IMR-90 (cell line): ENCODE results near the gene DNAJC6. TPM values are rescaled to one million over a fixed set of nuclear protein-coding genes. Genes with fewer than 3 reads are reported as not detected.

Source experiments
- ATAC-seq: fragments of 200-7000 bp; cut with Tn5 transposase; 2 replicates; pipeline ENCODE4 v1.9.1; 2020; ENCODE audit warnings: low read depth, mild to moderate bottlenecking, moderate library complexity
- BruUV-seq: library from RNA; stranded (reverse); fragments of 400-500 nt; replicated peaks from 2 replicates; lab custom pipeline; 2021; lab: Mats Ljungman, UMichigan
- CTCF ChIA-PET: fragments of 300-600 bp; formaldehyde crosslinking; extraction: SDS; loops from one replicate; lab custom pipeline; 2021; ENCODE audit warnings: antibody characterized with exemption; lab: Yijun Ruan, JAX
- POLR2A ChIA-PET: fragments of 300-600 bp; sonication (Branson Sonifier 250); formaldehyde crosslinking; loops from one replicate; lab custom pipeline; 2022; ENCODE audit warnings: antibody characterized with exemption; ENCODE audit not compliant: unreplicated experiment; lab: Charles Lee
- DNase-seq: peaks from one replicate; pipeline ENCODE4 v3.0.0; 2013
- H2AFZ ChIP-seq: replicated peaks from 2 replicates; pipeline ENCODE3; 2013; ENCODE audit warnings: low read length, mild to moderate bottlenecking; ENCODE audit not compliant: poor library complexity
- H2AK5ac ChIP-seq: 2 replicates; pipeline ENCODE4 v1.6.1; 2013; ENCODE audit warnings: low read depth, low read length, inconsistent platforms
- H2AK9ac ChIP-seq: replicated peaks from 2 replicates; pipeline ENCODE3; 2013; ENCODE audit warnings: mild to moderate bottlenecking, low read depth, low read length, moderate library complexity; ENCODE audit not compliant: poor library complexity
- H2BK120ac ChIP-seq: 2 replicates; pipeline ENCODE4 v1.6.1; 2013; ENCODE audit warnings: low read depth, low read length, inconsistent platforms
- H2BK15ac ChIP-seq: 3 replicates; pipeline ENCODE4 v1.6.1; 2013; ENCODE audit warnings: low read depth, low read length, inconsistent platforms
- H2BK20ac ChIP-seq: 2 replicates; pipeline ENCODE4 v1.6.1; 2013; ENCODE audit warnings: low read depth, mild to moderate bottlenecking, inconsistent platforms, low read length, moderate library complexity
- H2BK5ac ChIP-seq: 2 replicates; pipeline ENCODE4 v1.6.1; 2013; ENCODE audit warnings: mild to moderate bottlenecking, low read depth, low read length, inconsistent platforms; ENCODE audit not compliant: poor library complexity, severe bottlenecking
- H3K14ac ChIP-seq: replicated peaks from 2 replicates; pipeline ENCODE4 v1.6.1; 2013; ENCODE audit warnings: low read depth, low read length, inconsistent platforms
- H3K18ac ChIP-seq: 2 replicates; pipeline ENCODE4 v1.6.1; 2013; ENCODE audit warnings: low read depth, low read length, control low read depth
- H3K23ac ChIP-seq: 2 replicates; pipeline ENCODE4 v1.6.1; 2013; ENCODE audit warnings: low read depth, low read length, inconsistent platforms
- H3K27ac ChIP-seq: 2 replicates; pipeline ENCODE4 v1.5.1; 2013; ENCODE audit warnings: mild to moderate bottlenecking, control low read depth, low read length; ENCODE audit not compliant: insufficient read depth
- H3K27me3 ChIP-seq: 2 replicates; pipeline ENCODE4 v1.6.1; 2013; ENCODE audit warnings: low read length; ENCODE audit not compliant: control insufficient read depth, insufficient read depth
- H3K36me3 ChIP-seq: 2 replicates; pipeline ENCODE4 v1.6.1; 2013; ENCODE audit warnings: low read length, mixed read lengths; ENCODE audit not compliant: control insufficient read depth, insufficient read depth
- H3K4ac ChIP-seq: 2 replicates; pipeline ENCODE4 v1.6.1; 2013; ENCODE audit warnings: low read depth, low read length, inconsistent platforms
- H3K4me1 ChIP-seq: 2 replicates; pipeline ENCODE4 v1.6.1; 2013; ENCODE audit warnings: low read length, mixed read lengths; ENCODE audit not compliant: control insufficient read depth, insufficient read depth
- H3K4me2 ChIP-seq: 2 replicates; pipeline ENCODE4 v1.6.1; 2013; ENCODE audit warnings: low read depth, mild to moderate bottlenecking, control low read depth, low read length, moderate library complexity
- H3K4me3 ChIP-seq: 2 replicates; pipeline ENCODE4 v1.5.1; 2013; ENCODE audit warnings: low read depth, mild to moderate bottlenecking, control low read depth, low read length, moderate library complexity; ENCODE audit not compliant: insufficient read depth
- H3K56ac ChIP-seq: 2 replicates; pipeline ENCODE4 v1.6.1; 2013; ENCODE audit warnings: low read length, inconsistent platforms; ENCODE audit not compliant: insufficient read depth; ENCODE audit errors: extremely low read depth
- H3K79me1 ChIP-seq, 2 experiments: 2 replicates each; pipeline ENCODE4 v1.6.1; 2013; ENCODE audit warnings: low read length in 2 of 2, inconsistent platforms in 1 of 2, low read depth in 1 of 2
- H3K9ac ChIP-seq: 2 replicates; pipeline ENCODE4 v1.6.1; 2013; ENCODE audit warnings: low read depth, low read length, control low read depth
- H3K9me1 ChIP-seq: 2 replicates; pipeline ENCODE4 v1.6.1; 2013; ENCODE audit warnings: low read length, inconsistent platforms; ENCODE audit not compliant: insufficient read depth
- H3K9me3 ChIP-seq: 2 replicates; pipeline ENCODE4 v1.6.1; 2013; ENCODE audit warnings: low read length; ENCODE audit not compliant: control insufficient read depth, insufficient read depth
- H4K20me1 ChIP-seq: 2 replicates; pipeline ENCODE4 v1.6.1; 2013; ENCODE audit warnings: low read length, inconsistent platforms; ENCODE audit not compliant: insufficient read depth
- H4K5ac ChIP-seq: 2 replicates; pipeline ENCODE4 v1.6.1; 2013; ENCODE audit warnings: mild to moderate bottlenecking, low read depth, low read length, control low read depth
- H4K8ac ChIP-seq, 2 experiments: 2 replicates each; pipeline ENCODE4 v1.6.1; 2013; ENCODE audit warnings: low read depth in 2 of 2, low read length in 2 of 2, control low read depth in 1 of 2, inconsistent platforms in 1 of 2
- H4K91ac ChIP-seq: 2 replicates; pipeline ENCODE4 v1.6.1; 2013; ENCODE audit warnings: low read depth, low read length, inconsistent platforms; ENCODE audit not compliant: insufficient read depth
- BHLHE40 ChIP-seq: fragments of 150-350 bp; IDR thresholded peaks from 2 replicates; pipeline ENCODE4 v1.6.1; 2016; ENCODE audit warnings: mild to moderate bottlenecking, low read depth, low read length
- CEBPB ChIP-seq: IDR thresholded peaks from 2 replicates; pipeline ENCODE4 v1.6.1; 2012; ENCODE audit warnings: low read depth, low read length, improper control_type of control experiment
- CHD1 ChIP-seq: IDR thresholded peaks from 2 replicates; pipeline ENCODE4 v1.6.1; 2012; ENCODE audit warnings: low read depth, low read length, improper control_type of control experiment
- FOS ChIP-seq: fragments of 150-350 bp; IDR thresholded peaks from 2 replicates; pipeline ENCODE4 v1.6.1; 2016; ENCODE audit warnings: low read depth, low read length
- MAZ ChIP-seq: IDR thresholded peaks from 2 replicates; pipeline ENCODE4 v1.6.1; 2012; ENCODE audit warnings: low read depth, mild to moderate bottlenecking, low read length, improper control_type of control experiment, moderate library complexity, borderline replicate concordance
- MXI1 ChIP-seq: IDR thresholded peaks from 2 replicates; pipeline ENCODE4 v1.6.1; 2012; ENCODE audit warnings: low read depth, mild to moderate bottlenecking, low read length, moderate library complexity, borderline replicate concordance
- NFE2L2 ChIP-seq: fragments of 150-350 bp; IDR thresholded peaks from 2 replicates; pipeline ENCODE4 v1.6.1; 2016; ENCODE audit warnings: low read depth, mild to moderate bottlenecking, low read length
- POLR2A ChIP-seq: IDR thresholded peaks from 2 replicates; pipeline ENCODE4 v1.6.1; 2012; ENCODE audit warnings: mild to moderate bottlenecking, low read depth, low read length
- RAD21 ChIP-seq: IDR thresholded peaks from 2 replicates; pipeline ENCODE4 v1.6.1; 2012; ENCODE audit warnings: low read length, improper control_type of control experiment
- RCOR1 ChIP-seq: IDR thresholded peaks from 2 replicates; pipeline ENCODE4 v1.6.1; 2012; ENCODE audit warnings: mild to moderate bottlenecking, low read length, improper control_type of control experiment; ENCODE audit not compliant: insufficient replicate concordance
- RFX5 ChIP-seq: IDR thresholded peaks from 2 replicates; pipeline ENCODE4 v1.8.0; 2012; ENCODE audit warnings: low read depth, mild to moderate bottlenecking, low read length, moderate library complexity
- SMC3 ChIP-seq: fragments of 150-350 bp; IDR thresholded peaks from 2 replicates; pipeline ENCODE4 v1.6.1; 2016; ENCODE audit warnings: low read depth, mild to moderate bottlenecking, antibody characterized with exemption, low read length, moderate library complexity
- WGBS, 2 experiments: methylation state at CpG; one replicate each; pipeline versions ENCODE4 v1.1.5 to v1.1.7; 2013; ENCODE audit warnings: missing lambda C conversion rate in 2 of 2; ENCODE audit not compliant: insufficient read length in 1 of 2; ENCODE audit errors: extremely low coverage in 2 of 2; 5-methylcytosine and 5-hydroxymethylcytosine counted together
- dilution Hi-C: fragments of 300-500 bp; cut with HindIII; formaldehyde crosslinking; loops from one replicate; pipeline ENCODE4 v1.14.3; 2018; ENCODE audit warnings: low sequenced_read_pairs; ENCODE audit not compliant: unreplicated experiment
- in situ Hi-C: fragments of 300-500 bp; cut with MboI; formaldehyde crosslinking; loops from 3 replicates; pipeline ENCODE4 v1.14.3; 2019; ENCODE audit warnings: low sequenced_read_pairs, inconsistent platforms, mixed read lengths
- intact Hi-C: fragments of 100-400 bp; cut with micrococcal nuclease; formaldehyde crosslinking; loops from 2 replicates; pipeline ENCODE4 v1.10.0; 2022
- polyA plus RNA-seq, 3 experiments: library from polyadenylated mRNA; depleted of rRNA; stranded (reverse); fragments of >200 nt; gene quantifications; 2 replicates each; pipeline ENCODE4 v1.2.3, GENCODE V29; 2012; ENCODE audit warnings: low replicate concordance in 1 of 3
- total RNA-seq: library from RNA; depleted of rRNA; stranded (reverse); fragments of >200 nt; gene quantifications from 2 replicates; pipeline ENCODE4 v1.2.3, GENCODE V29; 2012
- TF ChIP-seq, protein P1 (sequence below): fragments of 150-350 bp; IDR thresholded peaks from 2 replicates; pipeline ENCODE4 v1.6.1; 2017; ENCODE audit warnings: mild to moderate bottlenecking, antibody characterized with exemption, low read length, low read depth
- TF ChIP-seq, protein P2 (sequence below): conservative IDR thresholded peaks from 2 replicates; pipeline ENCODE4 v1.5.1; 2012; ENCODE audit warnings: mild to moderate bottlenecking, low read depth, low read length, improper control_type of control experiment

DNAJC6 gene
- total and polyA plus RNA-seq, 2 of the 4 experiments (the other 2 are of a cell fraction): 0.05 to 0.18 TPM

DNA sequence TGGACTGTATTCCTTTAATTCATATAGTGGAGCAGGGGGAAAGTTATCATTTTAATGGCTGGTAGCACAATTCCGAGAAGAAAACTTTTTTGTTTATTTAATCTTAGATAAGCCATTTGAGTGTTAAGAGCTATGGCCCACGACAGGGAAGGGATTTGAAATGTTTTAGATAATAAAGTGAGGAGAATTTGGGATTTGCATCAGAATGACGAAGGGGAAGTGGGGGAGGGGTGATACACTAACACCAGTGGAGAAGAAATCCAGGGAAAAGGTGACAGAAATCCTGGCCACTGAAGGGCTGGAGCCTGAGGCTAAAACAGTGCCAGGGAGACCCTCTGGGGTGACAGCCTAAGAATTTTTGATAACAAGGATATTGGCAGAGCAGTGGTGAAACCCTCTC, 132.1 kb downstream of the DNAJC6 start:
- no peak overlapping the region for H2AK9ac ChIP-seq
- no peak overlapping the region for H4K8ac ChIP-seq
- no peak overlapping the region for H3K4me3 ChIP-seq
- no peaks in the 10 kb centered on the region for H4K20me1 ChIP-seq
- H3K4me1 ChIP-seq: peaks cover 8% of the 10 kb centered on the region
- TF ChIP-seq POLR2A (no peak), FOS (no peak), RFX5 (no peak), CEBPB (no peak), MAZ (no peak), MXI1 (no peak), BHLHE40 (no peak), NFE2L2 (no peak), SMC3 (no peak), RCOR1 (no peak), RAD21 (no peak), CHD1 (no peak)
- TF ChIP-seq, protein P1, sequence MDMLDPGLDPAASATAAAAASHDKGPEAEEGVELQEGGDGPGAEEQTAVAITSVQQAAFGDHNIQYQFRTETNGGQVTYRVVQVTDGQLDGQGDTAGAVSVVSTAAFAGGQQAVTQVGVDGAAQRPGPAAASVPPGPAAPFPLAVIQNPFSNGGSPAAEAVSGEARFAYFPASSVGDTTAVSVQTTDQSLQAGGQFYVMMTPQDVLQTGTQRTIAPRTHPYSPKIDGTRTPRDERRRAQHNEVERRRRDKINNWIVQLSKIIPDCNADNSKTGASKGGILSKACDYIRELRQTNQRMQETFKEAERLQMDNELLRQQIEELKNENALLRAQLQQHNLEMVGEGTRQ: no peak
- TF ChIP-seq, protein P2, sequence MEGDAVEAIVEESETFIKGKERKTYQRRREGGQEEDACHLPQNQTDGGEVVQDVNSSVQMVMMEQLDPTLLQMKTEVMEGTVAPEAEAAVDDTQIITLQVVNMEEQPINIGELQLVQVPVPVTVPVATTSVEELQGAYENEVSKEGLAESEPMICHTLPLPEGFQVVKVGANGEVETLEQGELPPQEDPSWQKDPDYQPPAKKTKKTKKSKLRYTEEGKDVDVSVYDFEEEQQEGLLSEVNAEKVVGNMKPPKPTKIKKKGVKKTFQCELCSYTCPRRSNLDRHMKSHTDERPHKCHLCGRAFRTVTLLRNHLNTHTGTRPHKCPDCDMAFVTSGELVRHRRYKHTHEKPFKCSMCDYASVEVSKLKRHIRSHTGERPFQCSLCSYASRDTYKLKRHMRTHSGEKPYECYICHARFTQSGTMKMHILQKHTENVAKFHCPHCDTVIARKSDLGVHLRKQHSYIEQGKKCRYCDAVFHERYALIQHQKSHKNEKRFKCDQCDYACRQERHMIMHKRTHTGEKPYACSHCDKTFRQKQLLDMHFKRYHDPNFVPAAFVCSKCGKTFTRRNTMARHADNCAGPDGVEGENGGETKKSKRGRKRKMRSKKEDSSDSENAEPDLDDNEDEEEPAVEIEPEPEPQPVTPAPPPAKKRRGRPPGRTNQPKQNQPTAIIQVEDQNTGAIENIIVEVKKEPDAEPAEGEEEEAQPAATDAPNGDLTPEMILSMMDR: no peak
- H4K5ac ChIP-seq: peak overlapping the region; percentile 59; the same call in 1 of the 2 replicates
- no peak overlapping the region for H3K18ac ChIP-seq
- CTCF ChIA-PET: interaction anchor here (0.8 to 1.5 kb wide), 3 partner anchors 8 to 18 kb away, joined by 3 read pairs; no protein-coding TSS in a partner anchor
- no peaks in the 10 kb centered on the region for H3K9me3 ChIP-seq
- H3K79me1 ChIP-seq: no peaks in the 10 kb centered on the region
- no peak overlapping the region for H3K9ac ChIP-seq
- dilution Hi-C loops: no loop called here
- no peak overlapping the region for H3K23ac ChIP-seq
- no peak overlapping the region for H2BK15ac ChIP-seq
- H2AK5ac ChIP-seq: no peak overlapping the region
- H3K9me1 ChIP-seq: 0 out of 2 replicates have a peak, but pooled peaks cover 3% of the 10 kb centered on the region
- H3K56ac ChIP-seq: no peak overlapping the region
- no peak for DNase-seq
- intact Hi-C loops: no loop called here
- no peak overlapping the region for H4K91ac ChIP-seq
- BruUV-seq: no TSS peak
- no peaks in the 10 kb centered on the region for H3K36me3 ChIP-seq
- no peak overlapping the region for H2BK5ac ChIP-seq
- H2BK20ac ChIP-seq: no peak overlapping the region
- H3K4me2 ChIP-seq: no peak overlapping the region
- in situ Hi-C loops: no loop called here
- H3K4ac ChIP-seq: no peak overlapping the region
- no peak overlapping the region for H3K27ac ChIP-seq
- POLR2A ChIA-PET: no interaction called here
- 6 to 100% methylated on average over 1 to 2 of the region's 3 CpGs for WGBS, 2 experiments
- no peak overlapping the region for H3K14ac ChIP-seq
- no peaks in the 10 kb centered on the region for H3K27me3 ChIP-seq
- H2AFZ ChIP-seq: no peak overlapping the region
- ATAC-seq: no peak; the same call in 1 of the 2 replicates
- H2BK120ac ChIP-seq: no peak overlapping the region
